PC-9 (cell line): ENCODE data around the gene RNF169. TPM values are rescaled to one million over a fixed set of nuclear protein-coding genes. Genes with fewer than 3 reads are reported as not detected.

ENCODE experiments used
- BruUV-seq: library from RNA; stranded (reverse); fragments of 400-500 nt; replicated peaks from 2 replicates; lab custom pipeline; 2021; lab: Mats Ljungman, UMichigan
- CTCF ChIA-PET: fragments of 300-600 bp; sonication (Branson Sonifier 250); formaldehyde crosslinking; loops from one replicate; lab custom pipeline; 2022; ENCODE audit warnings: antibody characterized with exemption; lab: Charles Lee
- POLR2A ChIA-PET: fragments of 300-600 bp; sonication (Branson Sonifier 250); formaldehyde crosslinking; loops from one replicate; lab custom pipeline; 2022; ENCODE audit warnings: antibody characterized with exemption; ENCODE audit not compliant: unreplicated experiment; lab: Charles Lee
- DNase-seq, 2 experiments: peaks; one replicate each; pipeline versions ENCODE4 v3.0.0 to v3.0.0-alpha.2; 2015 to 2022; ENCODE audit warnings: mixed read lengths in 1 of 2
- H2AFZ ChIP-seq: fragments of 200-600 bp; sonication (generic); 2 replicates; pipeline ENCODE4 v1.8.1; 2017; ENCODE audit warnings: antibody characterized with exemption
- H3F3A ChIP-seq: fragments of 200-600 bp; sonication (generic); 2 replicates; pipeline ENCODE4 v1.8.1; 2017; ENCODE audit warnings: antibody characterized with exemption, mild to moderate bottlenecking, low read depth; ENCODE audit not compliant: insufficient read depth
- H3K27ac ChIP-seq: fragments of 200-600 bp; sonication (generic); 2 replicates; pipeline ENCODE4 v1.6.1; 2016; ENCODE audit warnings: mixed run types
- H3K27me3 ChIP-seq: fragments of 200-600 bp; sonication (generic); 2 replicates; pipeline ENCODE4 v1.6.1; 2016; ENCODE audit warnings: low read depth, mixed run types; ENCODE audit not compliant: insufficient read depth
- H3K36me3 ChIP-seq: fragments of 200-600 bp; sonication (generic); 2 replicates; pipeline ENCODE4 v1.6.1; 2016; ENCODE audit warnings: low read depth, mixed run types
- H3K4me1 ChIP-seq: fragments of 200-600 bp; sonication (generic); replicated peaks from 2 replicates; pipeline ENCODE4 v1.6.1; 2016; ENCODE audit warnings: mixed run types; ENCODE audit not compliant: insufficient read depth
- H3K4me2 ChIP-seq: fragments of 200-600 bp; sonication (generic); 2 replicates; pipeline ENCODE4 v1.6.1; 2017; ENCODE audit warnings: mixed run types
- H3K4me3 ChIP-seq: fragments of 200-600 bp; sonication (generic); 2 replicates; pipeline ENCODE4 v1.6.1; 2016; ENCODE audit warnings: mixed run types
- H3K79me2 ChIP-seq: fragments of 200-600 bp; sonication (generic); 2 replicates; pipeline ENCODE4 v1.6.1; 2017; ENCODE audit warnings: low read depth, mixed run types
- H3K9me2 ChIP-seq: fragments of 200-600 bp; sonication (generic); 2 replicates; pipeline ENCODE4 v1.8.1; 2017; ENCODE audit warnings: mild to moderate bottlenecking; ENCODE audit not compliant: insufficient read depth
- H3K9me3 ChIP-seq: fragments of 200-600 bp; sonication (generic); 2 replicates; pipeline ENCODE4 v1.8.1; 2016; ENCODE audit warnings: low read depth; ENCODE audit not compliant: insufficient read depth
- H4K20me1 ChIP-seq: fragments of 200-600 bp; sonication (generic); 2 replicates; pipeline ENCODE4 v1.8.1; 2017; ENCODE audit not compliant: insufficient read depth
- EZH2 ChIP-seq: fragments of 200-600 bp; sonication (generic); IDR thresholded peaks from 2 replicates; pipeline ENCODE4 v1.8.0; 2017; ENCODE audit warnings: antibody characterized with exemption, low read depth
- intact Hi-C: fragments of 100-400 bp; cut with micrococcal nuclease; formaldehyde crosslinking; loops from one replicate; pipeline ENCODE4 v1.10.0; 2022; ENCODE audit not compliant: unreplicated experiment
- total RNA-seq: library from RNA; stranded (reverse); gene quantifications from 2 replicates; pipeline ENCODE4 v1.2.3, GENCODE V29; 2021
- TF ChIP-seq, protein P1 (sequence below): fragments of 200-600 bp; sonication (generic); conservative IDR thresholded peaks from 2 replicates; pipeline ENCODE4 v1.6.1; 2017; ENCODE audit warnings: mixed run types, antibody characterized with exemption, mild to moderate bottlenecking, moderate library complexity

Gene RNF169
- total RNA-seq, 1 experiment from 2014 or later = 36.5 TPM

DNA sequence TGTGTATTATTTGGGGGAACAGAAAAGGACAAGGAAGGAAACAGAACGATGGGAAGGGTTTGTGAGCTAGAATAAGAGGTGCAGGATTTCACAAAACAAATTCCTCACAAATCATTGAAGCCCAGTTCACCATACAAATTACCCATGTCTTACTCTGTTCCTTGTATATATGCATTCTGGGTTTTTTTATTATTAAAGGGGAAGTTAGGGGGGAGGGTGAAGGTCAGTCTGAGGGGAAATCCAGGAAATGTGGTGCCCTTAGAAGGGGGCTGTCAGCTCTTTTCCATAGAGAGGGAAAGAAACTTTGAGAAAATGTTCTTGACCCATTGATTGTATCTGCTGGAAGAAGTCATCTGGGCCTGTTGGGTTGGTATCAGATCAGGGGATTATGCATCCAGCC, 90.8 kb downstream of the RNF169 start:
- H3F3A ChIP-seq = no peaks in the 10 kb centered on the region
- H3K9me2 ChIP-seq = no peaks in the 10 kb centered on the region
- no TSS peak for BruUV-seq
- H3K4me2 ChIP-seq = no peak overlapping the region
- no peaks in the 10 kb centered on the region for H3K79me2 ChIP-seq
- intact Hi-C loops = no loop called here
- H3K9me3 ChIP-seq = no peaks in the 10 kb centered on the region
- no peaks in the 10 kb centered on the region for H4K20me1 ChIP-seq
- H3K27me3 ChIP-seq = no peaks in the 10 kb centered on the region
- no peaks in the 10 kb centered on the region for H3K4me1 ChIP-seq
- TF ChIP-seq, protein P1, sequence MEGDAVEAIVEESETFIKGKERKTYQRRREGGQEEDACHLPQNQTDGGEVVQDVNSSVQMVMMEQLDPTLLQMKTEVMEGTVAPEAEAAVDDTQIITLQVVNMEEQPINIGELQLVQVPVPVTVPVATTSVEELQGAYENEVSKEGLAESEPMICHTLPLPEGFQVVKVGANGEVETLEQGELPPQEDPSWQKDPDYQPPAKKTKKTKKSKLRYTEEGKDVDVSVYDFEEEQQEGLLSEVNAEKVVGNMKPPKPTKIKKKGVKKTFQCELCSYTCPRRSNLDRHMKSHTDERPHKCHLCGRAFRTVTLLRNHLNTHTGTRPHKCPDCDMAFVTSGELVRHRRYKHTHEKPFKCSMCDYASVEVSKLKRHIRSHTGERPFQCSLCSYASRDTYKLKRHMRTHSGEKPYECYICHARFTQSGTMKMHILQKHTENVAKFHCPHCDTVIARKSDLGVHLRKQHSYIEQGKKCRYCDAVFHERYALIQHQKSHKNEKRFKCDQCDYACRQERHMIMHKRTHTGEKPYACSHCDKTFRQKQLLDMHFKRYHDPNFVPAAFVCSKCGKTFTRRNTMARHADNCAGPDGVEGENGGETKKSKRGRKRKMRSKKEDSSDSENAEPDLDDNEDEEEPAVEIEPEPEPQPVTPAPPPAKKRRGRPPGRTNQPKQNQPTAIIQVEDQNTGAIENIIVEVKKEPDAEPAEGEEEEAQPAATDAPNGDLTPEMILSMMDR = no peak
- TF ChIP-seq EZH2 = no peak
- ChIA-PET POLR2A (no interaction called here), CTCF (no interaction called here)
- no peak overlapping the region for H3K4me3 ChIP-seq
- H3K27ac ChIP-seq = no peak overlapping the region
- peaks cover 35% of the 10 kb centered on the region for H3K36me3 ChIP-seq
- DNase-seq = no peak
- no peak overlapping the region for H2AFZ ChIP-seq

DNA sequence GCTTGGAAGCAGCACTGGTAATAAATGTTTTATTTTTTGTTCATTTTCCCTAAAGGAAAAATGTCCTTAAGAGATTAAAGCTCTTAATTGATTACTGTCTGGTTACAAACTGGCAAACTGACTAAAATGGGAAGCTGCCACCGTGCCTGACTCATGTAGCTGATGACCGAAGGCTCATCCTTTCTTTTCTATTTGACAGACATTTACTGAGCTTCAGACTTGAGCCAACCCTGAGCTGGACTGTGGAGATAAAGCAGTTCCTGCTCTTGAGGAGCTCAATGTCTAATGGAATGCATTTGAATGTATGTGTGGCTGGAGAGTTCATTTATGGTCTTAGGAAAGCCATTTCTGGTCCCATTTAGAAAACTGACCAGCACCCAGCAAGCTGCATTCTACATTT, 91.3 kb downstream of the RNF169 start:
- ChIA-PET CTCF (no interaction called here), POLR2A (interaction anchor here (0.7 kb wide), 1 partner anchor 326 kb away, joined by 5 read pairs; no protein-coding TSS in a partner anchor)
- H2AFZ ChIP-seq = no peak overlapping the region
- H3F3A ChIP-seq = no peaks in the 10 kb centered on the region
- peaks cover 31% of the 10 kb centered on the region for H3K36me3 ChIP-seq
- TF ChIP-seq, protein P1 = no peak
- TF ChIP-seq EZH2 = no peak
- H3K79me2 ChIP-seq = no peaks in the 10 kb centered on the region
- intact Hi-C loops = no loop called here
- no peaks in the 10 kb centered on the region for H4K20me1 ChIP-seq
- no peaks in the 10 kb centered on the region for H3K9me2 ChIP-seq
- no peak for DNase-seq
- no TSS peak for BruUV-seq
- H3K27me3 ChIP-seq = no peaks in the 10 kb centered on the region
- H3K27ac ChIP-seq = no peak overlapping the region
- no peak overlapping the region for H3K4me3 ChIP-seq
- no peak overlapping the region for H3K4me2 ChIP-seq
- no peaks in the 10 kb centered on the region for H3K4me1 ChIP-seq
- H3K9me3 ChIP-seq = no peaks in the 10 kb centered on the region

DNA sequence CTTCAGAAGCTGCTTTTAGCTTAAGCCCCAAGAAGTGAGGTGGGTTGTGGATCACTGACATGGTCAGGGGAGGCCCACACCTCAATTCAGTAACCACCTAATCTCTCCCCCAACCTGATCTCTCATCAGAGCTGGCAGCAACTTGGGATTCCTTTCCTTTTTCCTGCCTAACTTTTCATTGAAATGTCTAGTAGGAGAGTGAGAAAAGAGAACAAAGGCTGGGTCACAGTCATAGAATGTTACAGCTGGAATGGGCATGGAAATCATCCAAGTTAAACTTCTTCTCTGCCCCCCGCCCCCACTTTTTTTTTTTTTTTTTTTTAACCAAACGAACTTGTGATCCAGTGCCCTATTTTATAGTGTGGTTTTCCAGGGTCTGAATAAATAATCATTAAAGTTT, 91.8 kb downstream of the RNF169 start:
- TF ChIP-seq EZH2 = no peak
- H3K4me2 ChIP-seq = no peak overlapping the region
- peaks cover 27% of the 10 kb centered on the region for H3K36me3 ChIP-seq
- POLR2A ChIA-PET = interaction anchor here (0.7 kb wide), 1 partner anchor 326 kb away, joined by 5 read pairs; no protein-coding TSS in a partner anchor
- no peak for DNase-seq
- H3K4me1 ChIP-seq = no peaks in the 10 kb centered on the region
- H4K20me1 ChIP-seq = no peaks in the 10 kb centered on the region
- BruUV-seq = no TSS peak
- H3K79me2 ChIP-seq = no peaks in the 10 kb centered on the region
- no peak overlapping the region for H2AFZ ChIP-seq
- no peaks in the 10 kb centered on the region for H3K9me2 ChIP-seq
- CTCF ChIA-PET = no interaction called here
- no peaks in the 10 kb centered on the region for H3K27me3 ChIP-seq
- no peaks in the 10 kb centered on the region for H3F3A ChIP-seq
- no peak overlapping the region for H3K4me3 ChIP-seq
- no peaks in the 10 kb centered on the region for H3K9me3 ChIP-seq
- intact Hi-C loops = no loop called here
- H3K27ac ChIP-seq = no peak overlapping the region

DNA sequence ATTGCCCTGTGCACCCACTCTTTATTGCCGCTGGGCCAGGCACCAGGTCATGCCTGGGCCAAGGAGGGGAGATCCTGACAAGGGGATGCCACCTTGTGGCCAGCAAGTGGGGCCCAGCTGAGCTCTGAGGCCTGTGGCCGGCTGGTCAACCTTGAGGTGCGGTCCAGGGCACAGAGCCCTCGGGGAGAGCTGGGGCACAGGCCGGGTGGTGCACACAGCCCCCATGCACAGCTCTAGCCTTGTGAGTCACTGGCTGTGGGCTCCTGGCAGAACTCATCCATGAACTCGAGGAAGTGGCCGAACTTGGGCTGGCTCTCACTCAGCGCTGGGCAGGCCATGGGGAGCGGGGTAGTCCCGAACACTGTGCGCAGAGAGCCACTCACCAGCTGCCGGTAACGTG, 94.3 kb downstream of the RNF169 start:
- BruUV-seq = no TSS peak
- POLR2A ChIA-PET = no interaction called here
- no peaks in the 10 kb centered on the region for H3K4me1 ChIP-seq

More for the DNA sequence above, 94.3 kb downstream of the RNF169 start:
- Histone ChIP-seq H2AFZ (no peak overlapping the region), H3K9me3 (no peaks in the 10 kb centered on the region), H3K27me3 (no peaks in the 10 kb centered on the region), H3K4me3 (no peak overlapping the region), H3F3A (no peaks in the 10 kb centered on the region), H3K9me2 (no peaks in the 10 kb centered on the region), H3K36me3 (peaks cover 9% of the 10 kb centered on the region), H3K79me2 (no peaks in the 10 kb centered on the region), H3K27ac (no peak overlapping the region), H4K20me1 (no peaks in the 10 kb centered on the region; the same call in 1 of the 2 replicates), H3K4me2 (no peak overlapping the region)
- no peak for TF ChIP-seq EZH2
- TF ChIP-seq, protein P1 = no peak
- no peak for DNase-seq
- CTCF ChIA-PET = no interaction called here
- intact Hi-C loops = no loop called here
